MCF 10A (cell line): ENCODE results near the gene CDC5L. TPM values are rescaled to one million over a fixed set of nuclear protein-coding genes. Genes with fewer than 3 reads are reported as not detected.

Experiments used
- BruUV-seq: library from RNA; stranded (reverse); fragments of 400-500 nt; replicated peaks from 2 replicates; lab custom pipeline; 2021; lab: Mats Ljungman, UMichigan
- CTCF ChIA-PET: fragments of 300-600 bp; sonication (Branson Sonifier 250); formaldehyde crosslinking; extraction: SDS; loops from one replicate; lab custom pipeline; 2021; ENCODE audit warnings: antibody characterized with exemption, inconsistent platforms; lab: Yijun Ruan, JAX
- POLR2A ChIA-PET: fragments of 300-600, 350-650 bp; sonication (Branson Sonifier 250); formaldehyde crosslinking; extraction: SDS; loops from one replicate; lab custom pipeline; 2020; ENCODE audit warnings: antibody characterized with exemption, inconsistent platforms; lab: Yijun Ruan, JAX
- DNase-seq: peaks from one replicate; pipeline ENCODE4 v3.0.0-alpha.2; 2018; ENCODE audit not compliant: unreplicated experiment
- H3K27ac Mint-ChIP-seq: one replicate; pipeline ENCODE4 v1.8.0; 2022; ENCODE audit warnings: mild to moderate bottlenecking, low read depth, mixed read lengths; ENCODE audit not compliant: unreplicated experiment
- H3K27me3 Mint-ChIP-seq: one replicate; pipeline ENCODE4 v1.8.0; 2022; ENCODE audit warnings: mixed read lengths; ENCODE audit not compliant: insufficient read depth, unreplicated experiment
- H3K36me3 Mint-ChIP-seq: one replicate; pipeline ENCODE4 v1.8.0; 2022; ENCODE audit warnings: mild to moderate bottlenecking, moderate library complexity, mixed read lengths; ENCODE audit not compliant: insufficient read depth, unreplicated experiment
- H3K4me1 Mint-ChIP-seq: one replicate; pipeline ENCODE4 v1.8.0; 2022; ENCODE audit warnings: mixed read lengths; ENCODE audit not compliant: insufficient read depth, unreplicated experiment
- H3K4me3 Mint-ChIP-seq: one replicate; pipeline ENCODE4 v1.8.0; 2022; ENCODE audit warnings: mild to moderate bottlenecking, moderate library complexity, mixed read lengths; ENCODE audit not compliant: unreplicated experiment
- H3K9me3 Mint-ChIP-seq: one replicate; pipeline ENCODE4 v1.8.0; 2022; ENCODE audit warnings: mixed read lengths; ENCODE audit not compliant: unreplicated experiment
- CTCF ChIP-seq: fragments of 200-600 bp; IDR thresholded peaks from one replicate; pipeline ENCODE4 v1.8.0; 2022; ENCODE audit warnings: antibody characterized with exemption, mild to moderate bottlenecking; ENCODE audit not compliant: unreplicated experiment
- intact Hi-C: fragments of 100-400 bp; cut with micrococcal nuclease; formaldehyde crosslinking; loops from 2 replicates; pipeline ENCODE4 v1.14.1; 2022
- total RNA-seq: library from RNA; stranded (reverse); gene quantifications from 2 replicates; pipeline ENCODE4 v1.2.3, GENCODE V29; 2022

The CDC5L gene
- total RNA-seq, 1 experiment from 2014 or later: 23.1 TPM

DNA sequence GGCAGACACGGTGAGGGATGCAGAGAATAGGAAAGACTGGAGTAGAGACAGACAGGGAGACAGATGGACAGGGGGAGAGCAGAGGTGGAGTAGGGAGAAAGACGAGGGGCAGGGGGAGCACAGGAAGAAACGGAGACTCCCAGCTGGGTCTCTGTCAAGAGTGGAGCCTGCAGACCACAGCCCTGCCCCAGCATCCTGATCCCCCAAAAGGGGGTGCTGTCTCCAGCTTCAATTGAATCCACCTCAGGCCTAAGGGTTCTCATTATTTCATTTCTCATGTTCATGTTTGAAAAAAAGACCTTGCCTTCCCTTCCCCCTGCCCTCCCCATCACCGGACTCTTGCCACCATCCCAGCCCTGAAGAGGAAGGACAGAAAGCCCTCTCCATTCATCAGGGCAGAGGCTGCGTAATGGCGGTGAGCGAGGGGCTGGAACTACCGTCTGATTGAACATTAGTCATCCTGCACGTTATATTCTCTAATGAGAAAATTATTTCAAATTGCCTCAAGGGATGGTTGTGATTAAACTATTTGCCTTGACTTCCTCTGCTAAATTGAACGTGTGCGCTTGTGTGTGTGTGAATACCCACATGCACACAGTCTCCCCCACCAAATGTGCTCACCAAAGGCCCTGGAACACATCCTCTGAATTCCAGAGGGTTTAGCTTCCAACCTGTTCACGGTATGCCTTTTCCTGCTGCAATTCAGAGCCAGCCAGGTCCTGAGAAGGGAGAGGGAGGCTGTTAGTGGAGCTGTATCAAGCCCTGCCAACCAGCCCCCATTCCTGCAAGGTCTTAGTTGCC lies 98.3 kb downstream of the CDC5L start:
- H3K36me3 Mint-ChIP-seq: no peaks in the 10 kb centered on the region
- ChIA-PET CTCF (interaction anchor here (1.0 to 7.1 kb wide), 5 partner anchors 10 to 1437 kb away, joined by 3 to 51 read pairs (median 4); no protein-coding TSS in a partner anchor), POLR2A (no interaction called here)
- no peak for DNase-seq
- no peaks in the 10 kb centered on the region for H3K9me3 Mint-ChIP-seq
- TF ChIP-seq CTCF: no peak
- no peaks in the 10 kb centered on the region for H3K27me3 Mint-ChIP-seq
- BruUV-seq: no TSS peak
- intact Hi-C loops: no loop called here
- peaks cover 30% of the 10 kb centered on the region for H3K4me1 Mint-ChIP-seq
- H3K4me3 Mint-ChIP-seq: no peak overlapping the region
- no peak overlapping the region for H3K27ac Mint-ChIP-seq

DNA sequence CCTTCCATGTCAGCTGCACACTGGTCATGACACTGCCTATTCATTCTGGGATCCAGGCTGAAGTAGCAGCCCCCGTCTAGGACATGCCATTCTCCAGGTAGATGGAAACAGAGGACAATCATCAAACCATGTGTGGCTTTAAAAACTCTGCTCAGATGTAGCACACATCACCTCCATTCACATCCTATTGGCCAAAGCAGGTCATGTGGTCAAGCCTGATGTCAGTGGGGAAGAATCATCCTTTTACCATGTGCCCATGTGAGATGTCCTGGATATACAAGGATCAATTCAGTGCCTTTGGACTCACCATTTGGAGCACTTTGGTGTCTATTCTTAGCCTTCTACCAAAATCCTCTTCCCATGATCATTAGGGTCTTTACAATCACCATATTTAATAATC lies 99.5 kb downstream of the CDC5L start:
- TF ChIP-seq CTCF: no peak
- POLR2A ChIA-PET: interaction anchor here (0.9 kb wide), 1 partner anchor 17 kb away, joined by 3 read pairs; no protein-coding TSS in a partner anchor
- H3K4me1 Mint-ChIP-seq: peaks cover 37% of the 10 kb centered on the region
- H3K27me3 Mint-ChIP-seq: no peaks in the 10 kb centered on the region
- DNase-seq: no peak
- CTCF ChIA-PET: interaction anchor here (0.7 to 7.1 kb wide), 3 partner anchors 8 to 107 kb away, joined by 4 to 51 read pairs (median 4); no protein-coding TSS in a partner anchor
- no peak overlapping the region for H3K27ac Mint-ChIP-seq
- no peaks in the 10 kb centered on the region for H3K36me3 Mint-ChIP-seq
- H3K4me3 Mint-ChIP-seq: no peak overlapping the region
- intact Hi-C loops: no loop called here
- BruUV-seq: no TSS peak
- H3K9me3 Mint-ChIP-seq: no peaks in the 10 kb centered on the region

GRCh38 chr6:44487586-44487985 lies 100.1 kb downstream of the CDC5L start:
- POLR2A ChIA-PET: interaction anchor here (0.7 kb wide), 1 partner anchor 192 kb away, joined by 3 read pairs; no protein-coding TSS in a partner anchor
- CTCF ChIA-PET: interaction anchor here (0.7 to 7.1 kb wide), 4 partner anchors 8 to 106 kb away, joined by 4 to 51 read pairs (median 4); no protein-coding TSS in a partner anchor
- H3K36me3 Mint-ChIP-seq: no peaks in the 10 kb centered on the region
- no peak overlapping the region for H3K27ac Mint-ChIP-seq
- intact Hi-C loops: no loop called here
- no peak overlapping the region for H3K4me3 Mint-ChIP-seq
- no peak for DNase-seq
- no peaks in the 10 kb centered on the region for H3K27me3 Mint-ChIP-seq
- BruUV-seq: no TSS peak
- TF ChIP-seq CTCF: no peak
- H3K9me3 Mint-ChIP-seq: no peaks in the 10 kb centered on the region
- peaks cover 37% of the 10 kb centered on the region for H3K4me1 Mint-ChIP-seq

- Mint-ChIP-seq H3K27ac (peak overlapping the region; percentile 95), H3K36me3 (no peaks in the 10 kb centered on the region), H3K9me3 (no peaks in the 10 kb centered on the region), H3K4me3 (peak overlapping the region; percentile 66), H3K27me3 (no peaks in the 10 kb centered on the region), H3K4me1 (peaks cover 54% of the 10 kb centered on the region)
- BruUV-seq: TSS peak; percentile 99
- DNase-seq: peak; percentile 95
- intact Hi-C loops: loop anchor here (5.0 kb wide), 1 partner anchor 932 kb away; no protein-coding TSS in a partner anchor
- ChIA-PET CTCF (interaction anchor here (0.5 to 7.1 kb wide), 7 partner anchors 14 to 930 kb away, joined by 3 to 51 read pairs (median 3); no protein-coding TSS in a partner anchor), POLR2A (interaction anchor here (0.5 to 1.4 kb wide), 5 partner anchors 10 to 39 kb away, joined by 3 to 8 read pairs (median 4); no protein-coding TSS in a partner anchor)
- TF ChIP-seq CTCF: no peak
Measured at GRCh38 chr6:44489910-44490604, 102.6 kb downstream of the CDC5L start.
